HEK293 (cell line): ENCODE results near the gene AKAP6.

Experiments
- CTCF ChIA-PET: fragments of 350-600 bp; formaldehyde crosslinking; extraction: SDS; loops from one replicate; lab custom pipeline; 2021; ENCODE audit warnings: antibody characterized with exemption; lab: Yijun Ruan, JAX
- POLR2A ChIA-PET: fragments of 300-600 bp; formaldehyde crosslinking; extraction: SDS; loops from one replicate; lab custom pipeline; 2020; ENCODE audit warnings: antibody characterized with exemption, inconsistent platforms; lab: Yijun Ruan, JAX
- H3K27ac ChIP-seq: fragments of 200-500 bp; sonication (Bioruptor generic); 2 replicates; pipeline ENCODE4 v1.5.1; 2014; ENCODE audit warnings: low read depth, low read length, control low read depth, inconsistent platforms; ENCODE audit errors: extremely low read depth
- H3K36me3 ChIP-seq, 2 experiments: fragments of 200-500 bp in 1 of 2; sonication (Bioruptor generic) in 1 of 2; 1 replicate in 1 of 2; 2 replicates in 1 of 2; pipeline ENCODE4 v1.5.1; 2014 to 2017; ENCODE audit warnings: inconsistent platforms in 2 of 2, low read length in 2 of 2; ENCODE audit not compliant: control insufficient read depth in 2 of 2, insufficient read depth in 1 of 2
- H3K4me1 ChIP-seq: fragments of 200-500 bp; sonication (Bioruptor generic); 2 replicates; pipeline ENCODE4 v1.5.1; 2014; ENCODE audit warnings: mild to moderate bottlenecking, low read length, inconsistent platforms; ENCODE audit not compliant: control insufficient read depth, insufficient read depth
- H3K4me3 ChIP-seq: 2 replicates; pipeline ENCODE4 v1.5.1; 2011; ENCODE audit warnings: low read depth, mild to moderate bottlenecking, control low read depth, low read length, moderate library complexity
- H3K9me3 ChIP-seq: fragments of 200-500 bp; sonication (Bioruptor generic); 2 replicates; pipeline ENCODE4 v1.5.1; 2014; ENCODE audit warnings: low read depth, low read length, inconsistent platforms; ENCODE audit not compliant: control insufficient read depth, insufficient read depth
- GLIS2 ChIP-seq: fragments of 450-650 bp; formaldehyde crosslinking; IDR thresholded peaks from 2 replicates; pipeline ENCODE4 v1.5.1; 2016; ENCODE audit warnings: missing biosample characterization, missing genetic modification characterization
- HOXA7 ChIP-seq: sonication (generic); formaldehyde crosslinking; IDR thresholded peaks from 2 replicates; pipeline ENCODE4 v1.8.1; 2022; ENCODE audit warnings: missing genetic modification reagents, borderline replicate concordance
- KLF10 ChIP-seq: fragments of 450-650 bp; IDR thresholded peaks from 2 replicates; pipeline ENCODE4 v1.5.1; 2018; ENCODE audit warnings: missing biosample characterization, mild to moderate bottlenecking, missing genetic modification characterization
- KLF9 ChIP-seq: fragments of 450-650 bp; formaldehyde crosslinking; IDR thresholded peaks from 2 replicates; pipeline ENCODE4 v1.5.1; 2016; ENCODE audit warnings: missing biosample characterization, missing genetic modification characterization, low read depth
- SALL2 ChIP-seq: fragments of 450-650 bp; formaldehyde crosslinking; IDR thresholded peaks from 2 replicates; pipeline ENCODE4 v1.5.0; 2017; ENCODE audit warnings: missing biosample characterization, mild to moderate bottlenecking, missing genetic modification characterization, borderline replicate concordance
- SETDB1 ChIP-seq: IDR thresholded peaks from one replicate; pipeline ENCODE4 v1.6.1; 2017; ENCODE audit warnings: mild to moderate bottlenecking, low read length, moderate library complexity, mixed read lengths; ENCODE audit not compliant: insufficient read length
- ZBTB44 ChIP-seq: fragments of 450-650 bp; IDR thresholded peaks from 2 replicates; pipeline ENCODE4 v1.5.1; 2018; ENCODE audit warnings: missing biosample characterization, mild to moderate bottlenecking, missing genetic modification characterization
- ZEB2 ChIP-seq: fragments of 450-650 bp; formaldehyde crosslinking; IDR thresholded peaks from 2 replicates; pipeline ENCODE4 v1.5.1; 2016; ENCODE audit warnings: missing biosample characterization, missing genetic modification characterization
- ZNF157 ChIP-seq: fragments of 450-650 bp; formaldehyde crosslinking; IDR thresholded peaks from 2 replicates; pipeline ENCODE4 v1.5.1; 2016; ENCODE audit warnings: missing biosample characterization, missing genetic modification characterization
- ZNF239 ChIP-seq: fragments of 450-650 bp; formaldehyde crosslinking; IDR thresholded peaks from 2 replicates; pipeline ENCODE4 v1.5.1; 2016; ENCODE audit warnings: missing biosample characterization, missing genetic modification characterization
- ZNF394 ChIP-seq: fragments of 450-650 bp; formaldehyde crosslinking; IDR thresholded peaks from 2 replicates; pipeline ENCODE4 v1.5.1; 2016; ENCODE audit warnings: missing biosample characterization, missing genetic modification characterization, mild to moderate bottlenecking, moderate library complexity, borderline replicate concordance
- ZNF423 ChIP-seq: fragments of 450-650 bp; formaldehyde crosslinking; IDR thresholded peaks from 2 replicates; pipeline ENCODE4 v1.5.1; 2016; ENCODE audit warnings: missing biosample characterization, missing genetic modification characterization
- ZNF449 ChIP-seq: fragments of 450-650 bp; formaldehyde crosslinking; IDR thresholded peaks from 2 replicates; pipeline ENCODE4 v1.5.1; 2017; ENCODE audit warnings: missing biosample characterization, mild to moderate bottlenecking, missing genetic modification characterization, moderate library complexity
- ZNF510 ChIP-seq: fragments of 450-650 bp; formaldehyde crosslinking; IDR thresholded peaks from 2 replicates; pipeline ENCODE4 v1.5.1; 2018; ENCODE audit warnings: mild to moderate bottlenecking, missing genetic modification characterization, missing biosample characterization; ENCODE audit not compliant: insufficient replicate concordance
- ZNF514 ChIP-seq: fragments of 450-650 bp; formaldehyde crosslinking; IDR thresholded peaks from 2 replicates; pipeline ENCODE4 v1.5.1; 2016; ENCODE audit warnings: missing biosample characterization, missing genetic modification characterization
- ZNF521 ChIP-seq: fragments of 450-650 bp; formaldehyde crosslinking; IDR thresholded peaks from 2 replicates; pipeline ENCODE4 v1.5.1; 2017; ENCODE audit warnings: missing biosample characterization, mild to moderate bottlenecking, missing genetic modification characterization
- ZNF558 ChIP-seq: fragments of 450-650 bp; formaldehyde crosslinking; IDR thresholded peaks from 2 replicates; pipeline ENCODE4 v1.5.1; 2016; ENCODE audit warnings: missing biosample characterization, missing genetic modification characterization
- ZNF596 ChIP-seq: fragments of 450-650 bp; IDR thresholded peaks from 2 replicates; pipeline ENCODE4 v1.5.0; 2018; ENCODE audit warnings: missing biosample characterization, mild to moderate bottlenecking, missing genetic modification characterization, moderate library complexity
- ZNF707 ChIP-seq: fragments of 450-650 bp; formaldehyde crosslinking; IDR thresholded peaks from 2 replicates; pipeline ENCODE4 v1.5.1; 2016; ENCODE audit warnings: missing biosample characterization, missing genetic modification characterization
- ZNF747 ChIP-seq: fragments of 450-650 bp; formaldehyde crosslinking; IDR thresholded peaks from 2 replicates; pipeline ENCODE4 v1.5.1; 2016; ENCODE audit warnings: missing biosample characterization, missing genetic modification characterization
- ZSCAN16 ChIP-seq: fragments of 450-650 bp; formaldehyde crosslinking; IDR thresholded peaks from 2 replicates; pipeline ENCODE4 v1.5.1; 2016; ENCODE audit warnings: missing biosample characterization, missing genetic modification characterization
- TF ChIP-seq, protein P1 (sequence below): fragments of 450-650 bp; IDR thresholded peaks from 2 replicates; pipeline ENCODE4 v1.5.1; 2018; ENCODE audit warnings: missing biosample characterization, missing genetic modification characterization

Gene AKAP6

DNA sequence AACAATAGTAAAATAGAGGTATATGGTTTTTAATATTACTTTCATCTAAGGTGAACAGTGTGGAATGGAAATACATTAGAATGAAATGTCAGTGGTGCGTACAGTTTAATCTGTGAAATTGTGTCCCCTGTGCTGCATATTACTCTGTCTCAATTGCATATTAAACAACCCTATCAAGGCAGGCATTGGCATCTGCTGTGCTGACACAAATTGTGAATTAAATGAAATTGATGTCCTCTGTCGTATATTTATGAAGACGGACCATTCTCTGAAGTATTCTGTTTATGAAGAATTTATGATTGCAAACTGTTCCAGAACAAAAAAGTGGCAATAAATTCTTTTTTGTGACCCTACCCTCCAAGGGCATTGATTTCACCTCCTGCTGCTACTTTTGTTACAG, 405.2 kb downstream of the AKAP6 start:
- Histone ChIP-seq H3K4me3 (no peak overlapping the region), H3K9me3 (no peaks in the 10 kb centered on the region), H3K4me1 (0 out of 2 replicates have a peak, but pooled peaks cover 3% of the 10 kb centered on the region), H3K27ac (no peak overlapping the region)
- ChIA-PET CTCF (no interaction called here), POLR2A (no interaction called here)
- TF ChIP-seq ZNF747 (tag by site-specific recombination) (no peak), ZNF558 (no peak), HOXA7 (CRISPR knock-in tag) (no peak), ZNF239 (tag by site-specific recombination) (no peak)
- TF ChIP-seq, all 188 proteins: peak for 0
- H3K36me3 ChIP-seq, result no peaks in the 10 kb centered on the region

GRCh38 chr14:32737621-32738020, 408.5 kb downstream of the AKAP6 start:
- no peak for TF ChIP-seq ZNF596 (tag by site-specific recombination)
- no peak for TF ChIP-seq KLF10 (tag by site-specific recombination)
- TF ChIP-seq ZNF707, result no peak
- no peak for TF ChIP-seq GLIS2 (tag by site-specific recombination)
- TF ChIP-seq, protein P1, sequence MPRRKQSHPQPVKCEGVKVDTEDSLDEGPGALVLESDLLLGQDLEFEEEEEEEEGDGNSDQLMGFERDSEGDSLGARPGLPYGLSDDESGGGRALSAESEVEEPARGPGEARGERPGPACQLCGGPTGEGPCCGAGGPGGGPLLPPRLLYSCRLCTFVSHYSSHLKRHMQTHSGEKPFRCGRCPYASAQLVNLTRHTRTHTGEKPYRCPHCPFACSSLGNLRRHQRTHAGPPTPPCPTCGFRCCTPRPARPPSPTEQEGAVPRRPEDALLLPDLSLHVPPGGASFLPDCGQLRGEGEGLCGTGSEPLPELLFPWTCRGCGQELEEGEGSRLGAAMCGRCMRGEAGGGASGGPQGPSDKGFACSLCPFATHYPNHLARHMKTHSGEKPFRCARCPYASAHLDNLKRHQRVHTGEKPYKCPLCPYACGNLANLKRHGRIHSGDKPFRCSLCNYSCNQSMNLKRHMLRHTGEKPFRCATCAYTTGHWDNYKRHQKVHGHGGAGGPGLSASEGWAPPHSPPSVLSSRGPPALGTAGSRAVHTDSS (tag by site-specific recombination), result no peak
- no peak for TF ChIP-seq ZNF423 (tag by site-specific recombination)
- no peak for TF ChIP-seq KLF9 (tag by site-specific recombination)
- TF ChIP-seq ZBTB44 (tag by site-specific recombination), result no peak
- TF ChIP-seq ZNF521 (tag by site-specific recombination), result no peak
- TF ChIP-seq ZNF449 (tag by site-specific recombination), result no peak
- TF ChIP-seq SALL2, result no peak
- TF ChIP-seq ZNF157 (tag by site-specific recombination), result no peak
- TF ChIP-seq ZNF510 (tag by site-specific recombination), result no peak
- no peak for TF ChIP-seq SETDB1
- TF ChIP-seq ZNF394 (tag by site-specific recombination), result no peak
- no peak for TF ChIP-seq ZEB2 (tag by site-specific recombination)
- no peak for TF ChIP-seq ZNF514 (tag by site-specific recombination)
- TF ChIP-seq ZNF239 (tag by site-specific recombination), result no peak
- no peak for TF ChIP-seq ZSCAN16 (tag by site-specific recombination)
- no peaks in the 10 kb centered on the region for H3K9me3 ChIP-seq
- CTCF ChIA-PET, result interaction anchor here (0.6 kb wide), 1 partner anchor 167 kb away, joined by 3 read pairs; no protein-coding TSS in a partner anchor
- POLR2A ChIA-PET, result no interaction called here
- no peak overlapping the region for H3K4me3 ChIP-seq
- H3K4me1 ChIP-seq, result no peaks in the 10 kb centered on the region
- H3K27ac ChIP-seq, result no peak overlapping the region
- H3K36me3 ChIP-seq, result no peaks in the 10 kb centered on the region
